HEK293T (cell line): ENCODE measurements around the gene INPP4B.

Experiments used
- CTCF ChIA-PET: fragments of 350-600 bp; formaldehyde crosslinking; extraction: SDS; loops from one replicate; lab custom pipeline; 2021; ENCODE audit warnings: antibody characterized with exemption, inconsistent platforms; lab: Yijun Ruan, JAX
- POLR2A ChIA-PET: fragments of 350-600 bp; formaldehyde crosslinking; extraction: SDS; loops from one replicate; lab custom pipeline; 2020; ENCODE audit warnings: antibody characterized with exemption, inconsistent platforms; lab: Yijun Ruan, JAX
- DNase-seq: peaks from one replicate; pipeline ENCODE4 v3.0.0; 2012; ENCODE audit warnings: mixed read lengths; ENCODE audit errors: extremely low spot score
- ARNT ChIP-seq: fragments of 450-650 bp; IDR thresholded peaks from 2 replicates; pipeline ENCODE4 v1.6.1; 2017; ENCODE audit warnings: mild to moderate bottlenecking
- BHLHE40 ChIP-seq: fragments of 450-650 bp; IDR thresholded peaks from 2 replicates; pipeline ENCODE4 v1.6.1; 2016; ENCODE audit warnings: mild to moderate bottlenecking, moderate library complexity, borderline replicate concordance
- CTBP1 ChIP-seq: fragments of 450-650 bp; IDR thresholded peaks from 2 replicates; pipeline ENCODE4 v1.6.1; 2016; ENCODE audit warnings: borderline replicate concordance
- ELF4 ChIP-seq: fragments of 450-650 bp; IDR thresholded peaks from 2 replicates; pipeline ENCODE4 v1.6.1; 2017; ENCODE audit warnings: antibody characterized with exemption
- FOXA1 ChIP-seq: fragments of 450-650 bp; IDR thresholded peaks from 2 replicates; pipeline ENCODE4 v1.6.1; 2016; ENCODE audit warnings: mild to moderate bottlenecking
- FOXK2 ChIP-seq: fragments of 450-650 bp; IDR thresholded peaks from 2 replicates; pipeline ENCODE4 v1.6.1; 2016; ENCODE audit warnings: mild to moderate bottlenecking
- FOXM1 ChIP-seq: fragments of 450-650 bp; IDR thresholded peaks from 2 replicates; pipeline ENCODE4 v1.6.1; 2017; ENCODE audit warnings: mild to moderate bottlenecking, borderline replicate concordance
- HDGF ChIP-seq: fragments of 450-650 bp; IDR thresholded peaks from 2 replicates; pipeline ENCODE4 v1.6.1; 2017; ENCODE audit warnings: antibody characterized with exemption, borderline replicate concordance
- L3MBTL2 ChIP-seq: fragments of 450-650 bp; conservative IDR thresholded peaks from 2 replicates; pipeline ENCODE4 v1.6.1; 2016; ENCODE audit warnings: mild to moderate bottlenecking
- LEF1 ChIP-seq: fragments of 450-650 bp; IDR thresholded peaks from 2 replicates; pipeline ENCODE4 v1.6.1; 2017; ENCODE audit warnings: mild to moderate bottlenecking, borderline replicate concordance
- NFRKB ChIP-seq: fragments of 450-650 bp; IDR thresholded peaks from 2 replicates; pipeline ENCODE4 v1.6.1; 2016; ENCODE audit warnings: mild to moderate bottlenecking, moderate library complexity
- PKNOX1 ChIP-seq: fragments of 450-650 bp; IDR thresholded peaks from 2 replicates; pipeline ENCODE4 v1.6.1; 2016
- SP1 ChIP-seq: fragments of 450-650 bp; IDR thresholded peaks from 2 replicates; pipeline ENCODE4 v1.6.1; 2017
- SUZ12 ChIP-seq: fragments of 450-650 bp; IDR thresholded peaks from 2 replicates; pipeline ENCODE4 v1.6.1; 2016; ENCODE audit warnings: mild to moderate bottlenecking
- TARDBP ChIP-seq: fragments of 450-650 bp; IDR thresholded peaks from 2 replicates; pipeline ENCODE4 v1.6.1; 2016
- ZNF384 ChIP-seq: fragments of 450-650 bp; IDR thresholded peaks from 2 replicates; pipeline ENCODE4 v1.6.1; 2016

The INPP4B gene

GRCh38 chr4:142316913-142317312 lies 529.2 kb downstream of the INPP4B start:
- CTCF ChIA-PET, result no interaction called here
- DNase-seq, result no peak
- POLR2A ChIA-PET, result no interaction called here
- no peak for TF ChIP-seq HDGF
- no peak for TF ChIP-seq ZNF384
- TF ChIP-seq ARNT, result no peak
- no peak for TF ChIP-seq LEF1
- no peak for TF ChIP-seq NFRKB
- TF ChIP-seq FOXK2, result no peak
- no peak for TF ChIP-seq CTBP1
- TF ChIP-seq SUZ12, result no peak
- TF ChIP-seq FOXM1, result no peak
- no peak for TF ChIP-seq SP1
- no peak for TF ChIP-seq BHLHE40
- TF ChIP-seq PKNOX1, result no peak
- TF ChIP-seq FOXA1, result no peak
- no peak for TF ChIP-seq TARDBP

- CTCF ChIA-PET, result no interaction called here
- TF ChIP-seq L3MBTL2 (no peak), BHLHE40 (no peak), SP1 (no peak), TARDBP (no peak), LEF1 (no peak)
These were observed 530.1 kb downstream of the INPP4B start for GRCh38 chr4:142316025-142316424.

DNA sequence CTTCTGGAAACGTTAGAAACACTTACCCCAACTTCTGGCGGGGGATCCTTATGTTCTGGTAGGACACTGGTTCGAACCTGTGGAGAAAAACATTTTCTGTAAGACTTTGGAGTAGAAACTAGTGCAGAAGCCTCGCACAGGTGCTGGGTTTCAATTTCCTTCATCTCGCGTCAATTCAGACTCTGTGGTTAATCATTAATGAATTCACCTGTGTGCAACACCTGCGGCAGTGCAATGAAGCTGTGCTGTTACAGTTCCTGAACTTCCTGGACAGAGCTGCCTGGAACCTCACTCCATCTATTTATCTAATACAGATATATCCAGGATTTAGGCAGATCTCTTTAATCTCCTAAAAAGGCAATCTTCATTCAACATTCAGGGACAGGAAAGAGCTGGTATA lies 531.4 kb downstream of the INPP4B start:
- no peak for DNase-seq
- TF ChIP-seq FOXM1 (no peak), PKNOX1 (no peak), NFRKB (no peak), FOXA1 (no peak), ARNT (no peak), LEF1 (no peak), TARDBP (no peak), ZNF384 (no peak), CTBP1 (no peak), ELF4 (no peak), FOXK2 (no peak), SP1 (no peak), L3MBTL2 (no peak), HDGF (no peak), SUZ12 (no peak), BHLHE40 (no peak)
- CTCF ChIA-PET, result no interaction called here
- POLR2A ChIA-PET, result no interaction called here

More at GRCh38 chr4:142316025-142316424, 530.1 kb downstream of the INPP4B start:
- no peak for DNase-seq
- POLR2A ChIA-PET, result no interaction called here

DNA sequence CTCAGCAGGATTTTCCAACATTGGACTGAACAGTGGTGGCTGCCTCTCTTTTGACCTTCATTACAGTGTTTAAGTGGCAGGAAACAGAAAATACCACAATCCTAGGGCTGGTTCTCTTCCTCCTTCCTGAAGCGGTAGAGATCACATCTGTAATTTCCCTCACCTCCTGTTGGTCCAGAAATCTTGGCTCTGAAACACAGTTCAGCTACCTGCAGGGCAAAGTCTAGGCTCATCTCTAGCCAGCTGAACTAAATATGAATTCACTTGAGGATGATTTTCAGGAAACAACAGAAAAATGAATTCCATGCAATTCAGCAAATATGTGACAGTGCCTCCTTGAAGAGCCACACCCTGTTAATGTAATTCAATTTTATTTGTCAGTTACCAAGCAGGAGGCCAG lies 531.9 kb downstream of the INPP4B start:
- TF ChIP-seq FOXM1 (no peak), BHLHE40 (no peak), NFRKB (no peak), SP1 (no peak), LEF1 (no peak), CTBP1 (no peak), ZNF384 (no peak), FOXA1 (no peak), ELF4 (no peak), FOXK2 (no peak), TARDBP (no peak), HDGF (no peak), PKNOX1 (no peak), ARNT (no peak), SUZ12 (no peak)
- POLR2A ChIA-PET, result no interaction called here
- CTCF ChIA-PET, result no interaction called here
- DNase-seq, result no peak

- TF ChIP-seq NFRKB, result no peak
- TF ChIP-seq LEF1, result no peak
- no peak for TF ChIP-seq SUZ12
- TF ChIP-seq PKNOX1, result no peak
- TF ChIP-seq SP1, result no peak
- no peak for TF ChIP-seq CTBP1
- no peak for TF ChIP-seq TARDBP
- TF ChIP-seq ARNT, result no peak
- no peak for TF ChIP-seq L3MBTL2
- CTCF ChIA-PET, result no interaction called here
- DNase-seq, result no peak
- POLR2A ChIA-PET, result no interaction called here
These were observed 533.7 kb downstream of the INPP4B start for GRCh38 chr4:142312391-142312790.

GRCh38 chr4:142311916-142312315 lies 534.2 kb downstream of the INPP4B start:
- POLR2A ChIA-PET, result no interaction called here
- no peak for DNase-seq
- TF ChIP-seq TARDBP, result no peak
- TF ChIP-seq L3MBTL2, result no peak
- TF ChIP-seq LEF1, result no peak
- TF ChIP-seq ARNT, result no peak
- no peak for TF ChIP-seq ZNF384
- TF ChIP-seq BHLHE40, result no peak
- TF ChIP-seq NFRKB, result no peak
- TF ChIP-seq FOXK2, result no peak
- TF ChIP-seq ELF4, result no peak
- no peak for TF ChIP-seq FOXM1
- no peak for TF ChIP-seq SUZ12
- TF ChIP-seq SP1, result no peak
- TF ChIP-seq PKNOX1, result no peak
- CTCF ChIA-PET, result no interaction called here
